ENCODE measurements around the gene CD300LG.

The CD300LG gene

DNA sequence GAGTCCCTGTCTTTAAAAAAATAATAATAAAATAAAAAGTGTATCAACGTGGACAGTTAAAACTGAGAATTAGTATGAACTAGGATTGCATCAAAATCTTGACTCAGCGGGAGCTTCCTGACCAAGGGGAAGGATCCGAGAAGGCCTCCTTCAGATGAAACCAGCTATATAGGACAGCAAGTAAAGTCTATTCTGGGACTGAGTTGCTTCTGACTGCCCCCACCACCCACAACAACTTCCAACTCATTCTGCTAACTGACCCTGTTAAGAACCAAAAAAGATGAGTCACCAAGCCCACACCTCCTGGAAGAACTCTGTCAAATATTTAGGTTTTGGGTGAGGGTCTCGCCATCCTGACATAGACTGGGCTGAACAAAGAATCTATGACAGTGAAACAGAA lies 38.9 kb upstream of the CD300LG start:
- no peak overlapping the region for H3K27ac ChIP-seq
- no peak for TF ChIP-seq ZFX (IDR thresholded peaks at IDR 0.05; ENCODE audit: borderline replicate concordance)
- TF ChIP-seq, protein P1, sequence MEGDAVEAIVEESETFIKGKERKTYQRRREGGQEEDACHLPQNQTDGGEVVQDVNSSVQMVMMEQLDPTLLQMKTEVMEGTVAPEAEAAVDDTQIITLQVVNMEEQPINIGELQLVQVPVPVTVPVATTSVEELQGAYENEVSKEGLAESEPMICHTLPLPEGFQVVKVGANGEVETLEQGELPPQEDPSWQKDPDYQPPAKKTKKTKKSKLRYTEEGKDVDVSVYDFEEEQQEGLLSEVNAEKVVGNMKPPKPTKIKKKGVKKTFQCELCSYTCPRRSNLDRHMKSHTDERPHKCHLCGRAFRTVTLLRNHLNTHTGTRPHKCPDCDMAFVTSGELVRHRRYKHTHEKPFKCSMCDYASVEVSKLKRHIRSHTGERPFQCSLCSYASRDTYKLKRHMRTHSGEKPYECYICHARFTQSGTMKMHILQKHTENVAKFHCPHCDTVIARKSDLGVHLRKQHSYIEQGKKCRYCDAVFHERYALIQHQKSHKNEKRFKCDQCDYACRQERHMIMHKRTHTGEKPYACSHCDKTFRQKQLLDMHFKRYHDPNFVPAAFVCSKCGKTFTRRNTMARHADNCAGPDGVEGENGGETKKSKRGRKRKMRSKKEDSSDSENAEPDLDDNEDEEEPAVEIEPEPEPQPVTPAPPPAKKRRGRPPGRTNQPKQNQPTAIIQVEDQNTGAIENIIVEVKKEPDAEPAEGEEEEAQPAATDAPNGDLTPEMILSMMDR (IDR thresholded peaks at IDR 0.05): no peak

DNA sequence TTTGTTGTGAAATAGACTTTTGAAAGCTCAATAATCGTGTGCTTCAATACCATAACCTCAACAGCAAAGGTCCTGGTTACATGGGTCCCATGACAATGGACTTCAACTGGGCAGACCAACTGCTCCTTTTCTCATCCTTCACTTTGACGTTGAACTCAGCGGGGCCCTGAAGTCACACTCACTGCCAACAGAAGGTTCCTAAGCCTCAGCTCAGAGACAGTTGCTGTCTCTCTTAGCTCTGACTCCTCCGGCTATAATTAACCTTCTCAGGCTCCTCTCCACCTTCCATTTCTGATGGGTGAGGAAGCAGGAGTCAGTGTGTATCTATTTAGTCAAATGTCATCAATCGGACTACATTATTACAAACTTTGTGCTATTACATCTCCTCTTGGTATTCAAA lies 37.9 kb upstream of the CD300LG start:
- no peak overlapping the region for H3K27ac ChIP-seq
- TF ChIP-seq, protein P1 (IDR thresholded peaks at IDR 0.05): no peak
- no peak for TF ChIP-seq ZFX (IDR thresholded peaks at IDR 0.05; ENCODE audit: borderline replicate concordance)

DNA sequence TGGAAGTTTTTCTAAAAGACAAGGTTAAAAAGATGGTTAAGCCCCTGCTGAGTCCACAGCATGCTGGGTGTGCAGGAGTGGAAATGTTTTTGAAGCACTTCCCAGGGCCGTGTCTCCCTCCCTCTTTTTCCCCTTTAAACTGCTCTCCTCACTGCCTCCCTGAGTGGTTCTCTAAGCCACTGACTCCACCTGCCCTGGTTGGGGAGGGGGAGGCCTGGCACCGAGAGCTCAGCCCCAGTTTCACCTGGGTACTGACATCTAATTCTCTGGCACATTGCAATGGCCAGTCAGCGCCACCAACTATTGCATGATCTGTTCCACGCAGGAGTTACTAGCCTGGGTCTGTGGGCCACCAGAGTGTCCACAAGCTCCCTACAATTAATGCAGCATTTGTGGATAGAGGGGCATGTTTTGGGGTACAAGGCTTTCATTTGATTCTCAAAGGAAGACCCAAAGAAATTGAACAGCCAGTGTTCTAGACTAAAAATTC lies 36.7 kb upstream of the CD300LG start:
- TF ChIP-seq, protein P1 (IDR thresholded peaks at IDR 0.05): no peak
- TF ChIP-seq ZFX (IDR thresholded peaks at IDR 0.05; ENCODE audit: borderline replicate concordance): no peak
- H3K27ac ChIP-seq: no peak overlapping the region

DNA sequence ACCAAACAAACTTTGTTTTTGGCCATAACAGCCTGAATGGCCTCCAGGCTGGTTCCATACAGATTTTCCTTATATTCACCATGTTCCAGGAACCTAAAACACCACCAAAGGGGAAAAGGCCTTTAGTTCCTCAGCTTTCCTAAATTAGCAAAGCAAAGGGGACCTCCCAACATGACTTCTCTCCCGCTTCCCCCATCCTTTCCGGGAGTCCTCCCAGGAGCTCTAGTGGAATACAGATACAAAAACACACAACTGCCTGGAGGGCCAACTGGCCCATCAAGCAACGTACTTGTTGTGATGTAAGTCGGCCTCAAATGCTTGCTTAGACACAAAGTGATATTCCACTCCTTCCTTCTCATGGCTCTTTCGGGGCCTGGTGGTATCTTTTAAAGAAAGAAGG lies 36.2 kb upstream of the CD300LG start:
- TF ChIP-seq, protein P1 (IDR thresholded peaks at IDR 0.05): no peak
- TF ChIP-seq ZFX (IDR thresholded peaks at IDR 0.05; ENCODE audit: borderline replicate concordance): no peak
- H3K27ac ChIP-seq: no peak overlapping the region

DNA sequence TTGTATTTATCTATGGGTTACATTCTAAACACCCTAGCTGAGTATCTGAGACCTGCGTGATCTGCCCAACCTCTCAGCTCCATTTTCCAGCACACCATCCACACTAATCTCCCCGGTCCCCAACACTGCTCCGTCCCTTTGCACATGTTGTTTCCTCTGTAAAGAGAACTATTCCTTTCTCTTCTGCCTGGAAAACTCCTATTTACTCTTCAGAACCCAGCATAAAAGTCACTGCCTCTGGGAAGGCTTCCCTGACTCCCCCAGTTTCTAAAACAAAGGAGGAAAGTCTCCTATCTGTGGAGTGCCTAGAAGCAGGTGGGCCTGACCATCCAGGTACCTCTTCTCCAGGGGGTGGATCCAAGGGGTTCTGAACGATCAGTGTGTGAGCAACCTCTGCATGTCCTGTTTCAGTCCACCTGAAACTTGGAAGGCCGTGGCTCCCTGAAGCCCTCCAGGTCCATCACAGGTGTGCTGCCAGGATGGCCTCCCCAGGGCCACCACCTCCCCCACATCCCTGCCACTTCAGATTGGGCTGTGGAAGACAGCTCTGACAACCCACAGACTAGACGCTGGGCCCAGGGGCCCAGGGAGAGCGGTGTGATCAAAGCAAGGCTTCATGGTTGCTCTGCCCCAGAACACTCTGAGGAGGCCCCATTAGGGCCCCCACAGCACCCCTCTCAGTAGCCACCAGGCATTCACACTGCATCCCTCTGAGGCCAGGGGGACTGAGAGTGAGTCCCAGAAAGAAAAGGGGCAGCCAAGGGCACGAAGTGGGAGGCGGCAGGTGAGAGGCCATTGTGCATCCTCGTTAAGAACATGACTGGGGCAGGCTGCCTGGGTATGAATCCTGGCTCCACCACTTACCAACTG lies 34.3 kb upstream of the CD300LG start:
- no peak overlapping the region for H3K27ac ChIP-seq
- no peak for TF ChIP-seq ZFX (IDR thresholded peaks at IDR 0.05; ENCODE audit: borderline replicate concordance)
- TF ChIP-seq, protein P1 (IDR thresholded peaks at IDR 0.05): no peak

DNA sequence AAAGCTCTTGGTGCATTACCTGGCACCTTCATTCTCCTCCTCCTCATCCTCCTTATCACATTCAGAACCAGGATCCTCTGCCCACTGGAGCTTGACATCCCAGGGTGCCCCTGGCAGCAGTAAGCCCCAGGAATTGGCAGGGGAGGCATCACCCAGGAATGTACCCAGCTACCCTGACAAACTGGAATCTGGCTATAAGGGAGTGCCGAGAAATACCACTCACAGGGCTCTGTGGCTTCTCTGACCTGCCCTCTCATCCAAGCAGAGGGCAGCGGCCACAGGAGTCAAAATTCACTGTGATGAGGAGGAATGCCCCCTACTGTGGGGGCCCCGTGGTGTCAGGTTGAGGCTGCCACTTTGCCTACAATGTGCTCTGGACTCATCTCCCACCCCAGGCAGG lies 33.6 kb upstream of the CD300LG start:
- no peak overlapping the region for H3K27ac ChIP-seq
- no peak for TF ChIP-seq ZFX (IDR thresholded peaks at IDR 0.05; ENCODE audit: borderline replicate concordance)
- TF ChIP-seq, protein P1 (IDR thresholded peaks at IDR 0.05): no peak

DNA sequence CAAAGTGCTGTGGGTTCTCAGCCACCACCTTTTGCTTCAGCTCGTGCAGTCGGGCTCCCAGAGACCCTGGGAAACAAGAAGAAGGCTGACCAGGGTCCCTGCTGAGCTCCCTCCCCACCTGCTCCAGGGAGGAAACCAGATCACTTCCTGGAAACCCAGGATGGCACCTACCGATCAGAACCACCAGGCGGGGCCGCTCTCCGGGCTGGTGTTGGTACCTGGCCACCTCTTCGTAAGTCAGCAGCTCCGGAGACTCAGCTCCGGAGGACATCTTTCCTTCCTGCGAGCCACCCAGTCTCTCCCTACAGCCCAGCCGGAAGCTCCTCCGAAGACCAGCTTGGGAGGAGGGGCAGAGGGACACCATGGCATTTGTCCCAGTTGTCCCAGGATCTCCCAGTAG lies 33.0 kb upstream of the CD300LG start:
- TF ChIP-seq, protein P1 (IDR thresholded peaks at IDR 0.05): 0 out of 2 replicates have a peak, but pooled peaks have one; percentile 8
- no peak for TF ChIP-seq ZFX (IDR thresholded peaks at IDR 0.05; ENCODE audit: borderline replicate concordance)
- no peak overlapping the region for H3K27ac ChIP-seq

All from 22Rv1 (cell line).